NT2/D1 (cell line): ENCODE results near the gene SRGAP2.
"Not testable (repeated sequence)": the region's sequence is repeated elsewhere in the genome, so short reads cannot be mapped to it uniquely, and the experiment has no call there.

Experiments
- DNase-seq: peaks from one replicate; pipeline ENCODE4 v3.0.0-alpha.2; 2011; ENCODE audit warnings: low read depth, low spot score
- H3K27me3 ChIP-seq: 2 replicates; pipeline ENCODE4 v1.6.0; 2011; ENCODE audit warnings: mild to moderate bottlenecking; ENCODE audit not compliant: insufficient read length, insufficient read depth
- H3K36me3 ChIP-seq: 2 replicates; pipeline ENCODE4 v1.6.1; 2011; ENCODE audit warnings: mild to moderate bottlenecking, low read length, mixed read lengths; ENCODE audit not compliant: insufficient read depth, insufficient read length
- H3K4me1 ChIP-seq: 2 replicates; pipeline ENCODE4 v1.5.1; 2011; ENCODE audit not compliant: insufficient read depth, insufficient read length
- H3K4me3 ChIP-seq: 2 replicates; pipeline ENCODE4 v1.5.1; 2011; ENCODE audit warnings: low read depth; ENCODE audit not compliant: insufficient read length
- H3K9ac ChIP-seq: 2 replicates; pipeline ENCODE4 v1.6.0; 2011; ENCODE audit warnings: low read depth; ENCODE audit not compliant: insufficient read length
- H3K9me3 ChIP-seq: 2 replicates; pipeline ENCODE4 v1.5.1; 2011; ENCODE audit warnings: mild to moderate bottlenecking, low read length; ENCODE audit not compliant: insufficient read depth

SRGAP2 gene

GRCh38 chr1:206203364-206204158 lies at the start of gene SRGAP2:
Gene SRGAP2 (plus strand): TSS chr1:206203541. CDS start chr1:206205971, 2,430 bp downstream.
- H3K4me1 ChIP-seq = not testable (repeated sequence)
- H3K9ac ChIP-seq = peak within 1 kb of the TSS; percentile 61
- peak within 1 kb of the TSS; percentile 26 for H3K4me3 ChIP-seq

GRCh38 chr1:206167350-206168029 lies 35.9 kb upstream of the SRGAP2 start:
- DNase-seq, H3K9ac ChIP-seq, H3K4me3 ChIP-seq, H3K9me3 ChIP-seq, H3K4me1 ChIP-seq, H3K36me3 ChIP-seq, H3K27me3 ChIP-seq: not testable (repeated sequence)

More at GRCh38 chr1:206203364-206204158, at the start of gene SRGAP2:
- H3K9me3 ChIP-seq, H3K36me3 ChIP-seq, DNase-seq, H3K27me3 ChIP-seq: not testable (repeated sequence)

- not testable (repeated sequence) for H3K9ac ChIP-seq, H3K9me3 ChIP-seq, H3K4me3 ChIP-seq, DNase-seq, H3K27me3 ChIP-seq, H3K4me1 ChIP-seq, H3K36me3 ChIP-seq
These were observed 33.5 kb upstream of the SRGAP2 start for GRCh38 chr1:206169794-206170193.

GRCh38 chr1:206173110-206173719 lies 30.1 kb upstream of the SRGAP2 start:
- not testable (repeated sequence) for H3K9me3 ChIP-seq, H3K9ac ChIP-seq, DNase-seq

GRCh38 chr1:206174182-206174868 lies 29.0 kb upstream of the SRGAP2 start:
- not testable (repeated sequence) for DNase-seq, H3K4me3 ChIP-seq, H3K36me3 ChIP-seq, H3K4me1 ChIP-seq, H3K9me3 ChIP-seq, H3K27me3 ChIP-seq, H3K9ac ChIP-seq

More at GRCh38 chr1:206173110-206173719, 30.1 kb upstream of the SRGAP2 start:
- H3K36me3 ChIP-seq, H3K4me1 ChIP-seq, H3K4me3 ChIP-seq, H3K27me3 ChIP-seq: not testable (repeated sequence)

GRCh38 chr1:206175459-206176113 lies 27.8 kb upstream of the SRGAP2 start:
- H3K9me3 ChIP-seq, H3K27me3 ChIP-seq, H3K4me3 ChIP-seq, DNase-seq, H3K36me3 ChIP-seq, H3K9ac ChIP-seq, H3K4me1 ChIP-seq: not testable (repeated sequence)

- not testable (repeated sequence) for H3K9me3 ChIP-seq, DNase-seq, H3K36me3 ChIP-seq, H3K4me1 ChIP-seq, H3K4me3 ChIP-seq, H3K9ac ChIP-seq, H3K27me3 ChIP-seq
These were observed 27.2 kb upstream of the SRGAP2 start for GRCh38 chr1:206176114-206176502.

GRCh38 chr1:206178061-206178989 lies 25.0 kb upstream of the SRGAP2 start:
- not testable (repeated sequence) for DNase-seq, H3K36me3 ChIP-seq, H3K4me3 ChIP-seq, H3K27me3 ChIP-seq, H3K4me1 ChIP-seq, H3K9ac ChIP-seq, H3K9me3 ChIP-seq

GRCh38 chr1:206179666-206180065 lies 23.7 kb upstream of the SRGAP2 start:
- H3K9ac ChIP-seq, DNase-seq, H3K4me3 ChIP-seq, H3K36me3 ChIP-seq, H3K27me3 ChIP-seq, H3K4me1 ChIP-seq, H3K9me3 ChIP-seq: not testable (repeated sequence)

- not testable (repeated sequence) for H3K9me3 ChIP-seq, H3K4me1 ChIP-seq, H3K36me3 ChIP-seq, DNase-seq, H3K4me3 ChIP-seq, H3K27me3 ChIP-seq, H3K9ac ChIP-seq
These were observed 20.7 kb upstream of the SRGAP2 start for GRCh38 chr1:206182368-206183317.
